Stimulated activated CD8-positive, alpha-beta memory T cell treated with anti-CD3 and anti-CD28 coated beads, Interleukin-4, amount 100 ng/mL, for 48 hours (primary cell): ENCODE results near the gene SMC1B.
A peak's percentile ranks its signal among the peaks of the same experiment; 100 is the strongest.
"Not testable (repeated sequence)": the region's sequence is repeated elsewhere in the genome, so short reads cannot be mapped to it uniquely, and the experiment has no call there.

Experiments used
- DNase-seq: peaks from one replicate; pipeline ENCODE4 v3.0.0-alpha.2; 2020

The SMC1B gene

GRCh38 chr22:45344334-45344733 is 69.1 kb downstream of the SMC1B start:
- DNase-seq, result no peak

- no peak for DNase-seq
Observed at GRCh38 chr22:45343143-45343542, 70.3 kb downstream of the SMC1B start.

GRCh38 chr22:45341498-45341897 is 71.9 kb downstream of the SMC1B start:
- DNase-seq, result peak; percentile 68

GRCh38 chr22:45340323-45340722 is 73.1 kb downstream of the SMC1B start:
- DNase-seq, result no peak

- no peak for DNase-seq
Observed at GRCh38 chr22:45338795-45339194, 74.6 kb downstream of the SMC1B start.

GRCh38 chr22:45337536-45337935 is 75.9 kb downstream of the SMC1B start:
- DNase-seq, result no peak

- DNase-seq, result no peak
Observed at GRCh38 chr22:45336971-45337431, 76.4 kb downstream of the SMC1B start.

- DNase-seq, result no peak
Observed at GRCh38 chr22:45335854-45336522, 77.4 kb downstream of the SMC1B start.

- no peak for DNase-seq
Observed at GRCh38 chr22:45335021-45335818, 78.2 kb downstream of the SMC1B start.

GRCh38 chr22:45334528-45334927 is 78.9 kb downstream of the SMC1B start:
- no peak for DNase-seq

- no peak for DNase-seq
Observed at GRCh38 chr22:45334068-45334467, 79.3 kb downstream of the SMC1B start.

GRCh38 chr22:45332001-45332400 is 81.4 kb downstream of the SMC1B start:
- no peak for DNase-seq

GRCh38 chr22:45331486-45331885 is 81.9 kb downstream of the SMC1B start:
- DNase-seq, result no peak

GRCh38 chr22:45330548-45330947 is 82.9 kb downstream of the SMC1B start:
- DNase-seq, result no peak

GRCh38 chr22:45329530-45329936 is 83.9 kb downstream of the SMC1B start:
- no peak for DNase-seq

- DNase-seq, result no peak
Observed at GRCh38 chr22:45328822-45329529, 84.4 kb downstream of the SMC1B start.

GRCh38 chr22:45328261-45328660 is 85.1 kb downstream of the SMC1B start:
- not testable (repeated sequence) for DNase-seq

- DNase-seq, result no peak
Observed at GRCh38 chr22:45324311-45324711, 89.1 kb downstream of the SMC1B start.

GRCh38 chr22:45323695-45324094 is 89.7 kb downstream of the SMC1B start:
- no peak for DNase-seq

GRCh38 chr22:45322873-45323525 is 90.4 kb downstream of the SMC1B start:
- DNase-seq, result no peak

GRCh38 chr22:45321827-45322226 is 91.6 kb downstream of the SMC1B start:
- DNase-seq, result no peak

GRCh38 chr22:45320357-45320976 is 92.9 kb downstream of the SMC1B start:
- DNase-seq, result no peak

GRCh38 chr22:45319324-45319685 is 94.1 kb downstream of the SMC1B start:
- no peak for DNase-seq
